Right renal cortex interstitium (tissue), 3 donors: ENCODE data around the gene LRRC15. TPM values are rescaled to one million over a fixed set of nuclear protein-coding genes. Genes with fewer than 3 reads are reported as not detected.

Experiments
- DNase-seq, 3 donors: peaks; one replicate each; pipeline ENCODE4 v3.0.0-alpha.2; 2013; ENCODE audit warnings: low read depth in 3 of 3, low spot score in 2 of 3
- polyA plus RNA-seq, 3 donors: library from polyadenylated mRNA; unstranded; fragments of 120-200 nt; gene quantifications; one replicate each; pipeline ENCODE4 v1.2.1, GENCODE V29; 2013; ENCODE audit not compliant: insufficient read length in 3 of 3

The LRRC15 gene
- polyA plus RNA-seq, 3 donors: 0.06 TPM; not detected in 2

GRCh38 chr3:194306109-194306686 is 63.3 kb downstream of the LRRC15 start:
- no peak for DNase-seq

GRCh38 chr3:194305356-194306108 is 64.0 kb downstream of the LRRC15 start:
- no peak for DNase-seq

Other genes with a start within 250 kb of the LRRC15 start
- gene HES1, start 233.6 kb downstream of the LRRC15 start, polyA plus RNA-seq: 10 to 100 TPM; 71.6 to 89.9 (median 77.0) TPM
- under 1 TPM; 0.11 to 0.69 (median 0.65) TPM for gene CPN2, start 18.4 kb downstream of the LRRC15 start, polyA plus RNA-seq
- gene GP5, start 29.5 kb upstream of the LRRC15 start, polyA plus RNA-seq: under 1 TPM; 0.47 to 0.85 (median 0.72) TPM
- gene ATP13A3, start 117.3 kb upstream of the LRRC15 start, polyA plus RNA-seq: 100 to 1,000 TPM; 107 to 117 (median 108) TPM